GM12872 (cell line): ENCODE data around the gene FOSB.

ENCODE experiments used
- TF ChIP-seq, protein P1 (sequence below): IDR thresholded peaks from 3 replicates; pipeline ENCODE4 v1.5.1; 2011; ENCODE audit warnings: low read depth, mild to moderate bottlenecking, low read length, moderate library complexity; ENCODE audit not compliant: insufficient read depth

FOSB gene

DNA sequence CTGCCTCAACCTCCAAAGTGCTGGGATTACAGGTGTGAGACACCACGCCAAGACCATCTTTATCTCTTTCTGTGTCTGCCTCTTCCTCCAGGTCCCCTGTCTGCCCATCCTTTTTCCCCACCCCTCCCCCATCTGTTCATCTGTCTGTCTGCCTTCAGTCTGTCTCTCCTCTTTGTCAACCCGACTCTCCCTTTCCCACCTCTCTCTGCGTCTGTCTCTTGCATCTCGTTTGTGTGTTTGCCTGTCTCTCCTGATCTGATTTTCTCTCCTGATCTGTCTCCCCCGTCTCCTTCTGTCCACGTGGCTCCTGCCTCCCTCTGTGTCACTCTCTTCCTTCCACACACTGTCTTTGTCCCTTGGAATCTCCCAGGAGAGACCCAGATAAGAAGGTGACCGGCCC, 49.4 kb downstream of the FOSB start:
- TF ChIP-seq, protein P1, sequence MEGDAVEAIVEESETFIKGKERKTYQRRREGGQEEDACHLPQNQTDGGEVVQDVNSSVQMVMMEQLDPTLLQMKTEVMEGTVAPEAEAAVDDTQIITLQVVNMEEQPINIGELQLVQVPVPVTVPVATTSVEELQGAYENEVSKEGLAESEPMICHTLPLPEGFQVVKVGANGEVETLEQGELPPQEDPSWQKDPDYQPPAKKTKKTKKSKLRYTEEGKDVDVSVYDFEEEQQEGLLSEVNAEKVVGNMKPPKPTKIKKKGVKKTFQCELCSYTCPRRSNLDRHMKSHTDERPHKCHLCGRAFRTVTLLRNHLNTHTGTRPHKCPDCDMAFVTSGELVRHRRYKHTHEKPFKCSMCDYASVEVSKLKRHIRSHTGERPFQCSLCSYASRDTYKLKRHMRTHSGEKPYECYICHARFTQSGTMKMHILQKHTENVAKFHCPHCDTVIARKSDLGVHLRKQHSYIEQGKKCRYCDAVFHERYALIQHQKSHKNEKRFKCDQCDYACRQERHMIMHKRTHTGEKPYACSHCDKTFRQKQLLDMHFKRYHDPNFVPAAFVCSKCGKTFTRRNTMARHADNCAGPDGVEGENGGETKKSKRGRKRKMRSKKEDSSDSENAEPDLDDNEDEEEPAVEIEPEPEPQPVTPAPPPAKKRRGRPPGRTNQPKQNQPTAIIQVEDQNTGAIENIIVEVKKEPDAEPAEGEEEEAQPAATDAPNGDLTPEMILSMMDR, result no peak

DNA sequence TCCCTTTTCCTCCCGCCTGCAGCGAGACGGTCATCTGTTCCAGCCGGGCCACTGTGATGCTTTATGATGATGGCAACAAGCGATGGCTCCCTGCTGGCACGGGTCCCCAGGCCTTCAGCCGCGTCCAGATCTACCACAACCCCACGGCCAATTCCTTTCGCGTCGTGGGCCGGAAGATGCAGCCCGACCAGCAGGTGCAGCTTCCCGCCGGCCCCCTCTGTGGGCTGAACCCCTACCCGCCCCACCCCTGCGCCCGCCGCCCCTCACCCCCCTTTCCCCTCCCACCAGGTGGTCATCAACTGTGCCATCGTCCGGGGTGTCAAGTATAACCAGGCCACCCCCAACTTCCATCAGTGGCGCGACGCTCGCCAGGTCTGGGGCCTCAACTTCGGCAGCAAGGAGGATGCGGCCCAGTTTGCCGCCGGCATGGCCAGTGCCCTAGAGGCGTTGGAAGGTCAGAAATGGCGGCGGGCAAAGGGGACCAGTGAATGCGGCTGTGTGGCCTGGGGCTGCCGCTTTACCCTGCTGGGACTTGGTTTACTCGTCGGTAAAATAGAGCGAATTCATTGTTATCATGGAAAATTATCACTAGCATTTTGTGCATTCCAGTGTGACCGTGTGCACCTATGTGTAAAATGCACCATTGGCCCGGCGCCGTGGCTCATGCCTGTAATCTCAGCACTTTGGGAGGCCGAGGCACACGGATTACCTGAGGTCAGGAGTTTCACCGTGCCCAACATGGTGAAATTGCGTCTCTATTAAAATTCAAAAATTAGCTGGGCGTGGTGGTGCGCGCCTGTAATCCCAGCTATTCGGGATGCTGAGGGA, 50.1 kb downstream of the FOSB start:
- TF ChIP-seq, protein P1, result no peak

DNA sequence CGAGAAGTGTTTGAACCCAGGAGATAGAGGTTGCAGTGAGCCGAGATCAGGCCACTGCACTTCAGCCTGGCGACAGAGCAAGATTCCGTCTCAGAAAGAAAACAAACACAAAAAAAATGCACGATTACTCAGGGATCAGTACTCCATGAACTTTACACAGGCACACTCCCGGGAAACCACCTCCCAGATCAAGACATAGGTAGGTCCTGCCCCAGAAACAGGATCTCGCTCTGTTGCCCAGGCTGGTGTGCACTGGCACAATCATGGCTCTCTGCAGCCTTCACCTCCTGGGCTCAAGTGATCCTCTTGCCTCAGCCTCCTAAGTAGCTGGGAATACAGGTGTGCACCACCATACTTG, 50.7 kb downstream of the FOSB start:
- TF ChIP-seq, protein P1, result no peak

DNA sequence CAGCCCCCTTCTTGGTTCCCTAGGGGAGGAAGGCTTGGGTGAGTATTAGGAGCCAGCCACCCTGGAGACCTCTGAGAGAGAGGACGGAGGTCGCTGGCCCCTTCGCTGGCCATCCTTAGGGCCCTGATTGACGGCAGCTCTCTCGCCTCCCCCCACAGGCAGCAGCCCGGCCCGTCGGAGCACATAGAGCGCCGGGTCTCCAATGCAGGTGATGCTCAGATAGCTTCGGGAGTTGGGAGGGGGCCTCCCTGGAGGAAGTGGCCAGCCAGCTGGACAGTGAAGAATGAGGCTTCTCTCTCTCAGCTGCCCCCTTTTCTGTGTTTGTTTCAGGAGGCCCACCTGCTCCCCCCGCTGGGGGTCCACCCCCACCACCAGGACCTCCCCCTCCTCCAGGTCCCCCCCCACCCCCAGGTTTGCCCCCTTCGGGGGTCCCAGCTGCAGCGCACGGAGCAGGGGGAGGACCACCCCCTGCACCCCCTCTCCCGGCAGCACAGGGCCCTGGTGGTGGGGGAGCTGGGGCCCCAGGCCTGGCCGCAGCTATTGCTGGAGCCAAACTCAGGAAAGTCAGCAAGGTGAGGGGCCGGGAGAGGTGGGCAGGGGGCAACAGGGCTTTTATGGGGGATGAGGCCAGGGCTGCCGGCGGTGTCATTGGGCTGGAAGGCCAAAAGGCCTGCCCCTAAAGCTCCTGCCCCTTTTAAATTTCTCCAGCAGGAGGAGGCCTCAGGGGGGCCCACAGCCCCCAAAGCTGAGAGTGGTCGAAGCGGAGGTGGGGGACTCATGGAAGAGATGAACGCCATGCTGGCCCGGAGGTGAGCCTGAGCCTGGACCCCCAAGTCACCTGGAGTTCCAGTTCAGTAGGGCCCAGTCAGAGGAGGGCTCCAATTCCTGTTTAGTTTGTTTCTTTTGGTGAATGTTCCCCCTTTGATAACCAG, 54.5 kb downstream of the FOSB start:
- TF ChIP-seq, protein P1, result no peak

DNA sequence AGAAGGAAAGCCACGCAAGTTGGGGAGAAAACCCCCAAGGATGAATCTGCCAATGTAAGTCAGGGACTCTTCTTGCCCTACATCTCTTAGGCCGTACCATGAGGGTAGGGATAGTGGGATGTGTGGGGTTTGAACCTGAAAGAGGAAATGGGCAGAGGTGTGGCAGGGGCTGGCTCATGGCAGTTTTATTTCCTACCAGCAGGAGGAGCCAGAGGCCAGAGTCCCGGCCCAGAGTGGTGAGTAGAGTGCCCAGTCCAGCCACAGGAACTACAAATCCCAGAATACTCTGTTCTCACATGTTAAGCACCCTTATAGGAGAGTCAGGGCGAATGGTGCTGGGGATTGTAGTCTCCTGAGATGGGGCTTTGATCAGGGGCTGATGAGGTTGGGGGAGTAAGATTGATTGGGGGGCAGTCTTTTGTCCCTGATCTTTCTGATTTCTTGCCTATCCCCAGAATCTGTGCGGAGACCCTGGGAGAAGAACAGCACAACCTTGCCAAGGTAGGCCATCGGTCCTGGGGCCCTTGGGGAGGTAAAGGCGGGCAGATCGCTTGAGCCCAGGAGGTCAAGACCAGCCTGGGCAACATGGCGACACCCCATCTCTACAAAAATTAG, 56.0 kb downstream of the FOSB start:
- TF ChIP-seq, protein P1, result peak; percentile 93

DNA sequence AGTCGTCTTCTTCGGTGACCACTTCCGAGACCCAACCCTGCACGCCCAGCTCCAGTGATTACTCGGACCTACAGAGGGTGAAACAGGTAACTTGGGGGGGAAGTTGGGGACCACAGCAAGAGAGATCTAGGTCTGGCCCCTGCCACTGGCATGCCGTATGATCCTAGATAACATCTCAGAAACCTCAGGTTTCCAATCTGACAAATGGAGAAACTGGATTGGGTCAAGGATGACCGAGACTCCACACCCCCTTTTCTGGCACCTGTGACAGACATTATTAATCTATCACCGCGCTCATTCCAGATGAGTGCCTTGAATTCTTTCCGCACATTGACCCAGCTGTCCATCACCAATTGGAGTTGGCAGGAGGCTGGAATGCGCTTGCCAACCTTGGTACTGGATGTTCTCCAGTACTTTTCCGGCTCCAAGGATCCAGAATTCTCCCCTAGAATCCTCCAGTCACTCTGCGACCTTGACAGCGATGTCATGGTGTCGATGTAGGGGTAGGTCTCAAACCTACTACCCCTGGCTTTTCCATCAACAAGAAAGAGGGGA, 56.9 kb downstream of the FOSB start:
- TF ChIP-seq, protein P1, result no peak
